Keratinocyte (primary cell): ENCODE results near the gene SERGEF. TPM values are rescaled to one million over a fixed set of nuclear protein-coding genes. Genes with fewer than 3 reads are reported as not detected.

Experiments
- DNase-seq: peaks from one replicate; pipeline ENCODE4 v3.0.0-alpha.2; 2011; ENCODE audit warnings: low read depth, missing footprints, low spot score
- FAIRE-seq: peaks from 2 replicates; lab custom pipeline; 2011; peaks lifted over from hg19 to GRCh38; lab: Jason Lieb, UNC
- H2AFZ ChIP-seq: 2 replicates; pipeline ENCODE4 v1.6.0; 2012; ENCODE audit warnings: low read length, control low read depth, inconsistent platforms; ENCODE audit not compliant: control insufficient read depth
- H3K27ac ChIP-seq: 2 replicates; pipeline ENCODE4 v1.5.1; 2011; ENCODE audit warnings: low read length; ENCODE audit not compliant: control insufficient read depth, insufficient read depth
- H3K27me3 ChIP-seq: 3 replicates; pipeline ENCODE4 v1.6.0; 2011; ENCODE audit warnings: low read length; ENCODE audit not compliant: control insufficient read depth, insufficient read depth; ENCODE audit errors: extremely low read depth
- H3K36me3 ChIP-seq, 2 experiments: 2 replicates in 1 of 2; 3 replicates in 1 of 2; pipeline ENCODE4 v1.5.1; 2011; ENCODE audit warnings: low read length in 2 of 2, mild to moderate bottlenecking in 1 of 2; ENCODE audit not compliant: control insufficient read depth in 2 of 2, insufficient read depth in 2 of 2; ENCODE audit errors: extremely low read depth in 1 of 2
- H3K4me1 ChIP-seq: 3 replicates; pipeline ENCODE4 v1.5.1; 2011; ENCODE audit warnings: low read length; ENCODE audit not compliant: control insufficient read depth, insufficient read depth; ENCODE audit errors: extremely low read depth
- H3K4me2 ChIP-seq: 3 replicates; pipeline ENCODE4 v1.6.0; 2011; ENCODE audit warnings: low read depth, low read length; ENCODE audit not compliant: control insufficient read depth, insufficient read depth; ENCODE audit errors: extremely low read depth
- H3K4me3 ChIP-seq, 3 experiments: fragments of 200-600 bp in 1 of 3; sonication (generic) in 1 of 3; 2 replicates in 2 of 3; 3 replicates in 1 of 3; pipeline ENCODE4 v1.5.1; 2011 to 2016; ENCODE audit warnings: low read length in 3 of 3, mild to moderate bottlenecking in 3 of 3, control low read depth in 2 of 3, inconsistent platforms in 1 of 3, low read depth in 1 of 3, mixed read lengths in 1 of 3, mixed run types in 1 of 3, moderate library complexity in 1 of 3; ENCODE audit not compliant: control insufficient read depth in 2 of 3, insufficient read depth in 2 of 3; ENCODE audit errors: extremely low read depth in 1 of 3
- H3K79me2 ChIP-seq: 2 replicates; pipeline ENCODE4 v1.6.0; 2012; ENCODE audit warnings: low read length; ENCODE audit not compliant: control insufficient read depth, insufficient read depth
- H3K9ac ChIP-seq: 3 replicates; pipeline ENCODE4 v1.6.0; 2011; ENCODE audit warnings: low read length; ENCODE audit not compliant: control insufficient read depth, insufficient read depth; ENCODE audit errors: extremely low read depth
- H3K9me1 ChIP-seq: 3 replicates; pipeline ENCODE4 v1.6.0; 2011; ENCODE audit warnings: low read length; ENCODE audit not compliant: control insufficient read depth, insufficient read depth; ENCODE audit errors: extremely low read depth
- H3K9me3 ChIP-seq: 2 replicates; pipeline ENCODE4 v1.5.1; 2012; ENCODE audit warnings: low read depth, low read length; ENCODE audit not compliant: control insufficient read depth
- H4K20me1 ChIP-seq: 3 replicates; pipeline ENCODE4 v1.6.0; 2011; ENCODE audit warnings: low read length; ENCODE audit not compliant: control insufficient read depth, insufficient read depth; ENCODE audit errors: extremely low read depth
- EZH2 ChIP-seq: IDR thresholded peaks from one replicate; pipeline ENCODE4 v1.6.1; 2012; ENCODE audit warnings: inconsistent platforms, mild to moderate bottlenecking, low read length, moderate library complexity
- dilution Hi-C: fragments of 300-500 bp; cut with MboI; formaldehyde crosslinking; loops from one replicate; pipeline ENCODE4 v1.7.0; 2020; ENCODE audit warnings: low sequenced_read_pairs; ENCODE audit not compliant: extremely low pct_ligation_motif_present
- polyA plus RNA-seq, 5 experiments: library from polyadenylated mRNA; depleted of rRNA in 3 of 5; stranded (reverse) in 3 of 5; stranded (forward) in 1 of 5; unstranded in 1 of 5; fragments of >200 nt; gene quantifications; 1 replicate in 1 of 5; 2 replicates in 3 of 5; 3 replicates in 1 of 5; pipeline versions ENCODE4 v1.2.1 to v1.2.3, GENCODE V29; 2011 to 2012; ENCODE audit warnings: missing spikeins in 2 of 5, low read depth in 1 of 5, low replicate concordance in 1 of 5
- TF ChIP-seq, protein P1 (sequence below), 3 experiments: IDR thresholded peaks in 1 of 3; conservative IDR thresholded peaks in 1 of 3; optimal IDR thresholded peaks in 1 of 3; 2 replicates in 2 of 3; 3 replicates in 1 of 3; pipeline versions ENCODE3 to v1.5.1; 2011; ENCODE audit warnings: low read length in 3 of 3, mild to moderate bottlenecking in 3 of 3, moderate library complexity in 2 of 3, control low read depth in 1 of 3, inconsistent platforms in 1 of 3; ENCODE audit not compliant: insufficient read depth in 2 of 3; ENCODE audit errors: extremely low read depth in 1 of 3

Gene SERGEF
- polyA plus RNA-seq, 1 donor (not counting 4 experiments of a cell fraction or from before 2014, with no cell fraction given), result 15.6 TPM

GRCh38 chr11:17894929-17895658 is 117.8 kb downstream of the SERGEF start:
- no peak overlapping the region for H3K4me3 ChIP-seq
- no peaks in the 10 kb centered on the region for H3K79me2 ChIP-seq
- H3K4me2 ChIP-seq, result no peak overlapping the region
- no peaks in the 10 kb centered on the region for H3K9me3 ChIP-seq
- no peaks in the 10 kb centered on the region for H4K20me1 ChIP-seq
- H3K27ac ChIP-seq, result no peak overlapping the region
- no peak overlapping the region for H2AFZ ChIP-seq
- no peaks in the 10 kb centered on the region for H3K9me1 ChIP-seq
- dilution Hi-C loops, result no loop called here
- no peaks in the 10 kb centered on the region for H3K4me1 ChIP-seq
- no peaks in the 10 kb centered on the region for H3K27me3 ChIP-seq
- H3K9ac ChIP-seq, result no peak overlapping the region
- DNase-seq (no peak), FAIRE-seq (no peak)
- TF ChIP-seq, protein P1, sequence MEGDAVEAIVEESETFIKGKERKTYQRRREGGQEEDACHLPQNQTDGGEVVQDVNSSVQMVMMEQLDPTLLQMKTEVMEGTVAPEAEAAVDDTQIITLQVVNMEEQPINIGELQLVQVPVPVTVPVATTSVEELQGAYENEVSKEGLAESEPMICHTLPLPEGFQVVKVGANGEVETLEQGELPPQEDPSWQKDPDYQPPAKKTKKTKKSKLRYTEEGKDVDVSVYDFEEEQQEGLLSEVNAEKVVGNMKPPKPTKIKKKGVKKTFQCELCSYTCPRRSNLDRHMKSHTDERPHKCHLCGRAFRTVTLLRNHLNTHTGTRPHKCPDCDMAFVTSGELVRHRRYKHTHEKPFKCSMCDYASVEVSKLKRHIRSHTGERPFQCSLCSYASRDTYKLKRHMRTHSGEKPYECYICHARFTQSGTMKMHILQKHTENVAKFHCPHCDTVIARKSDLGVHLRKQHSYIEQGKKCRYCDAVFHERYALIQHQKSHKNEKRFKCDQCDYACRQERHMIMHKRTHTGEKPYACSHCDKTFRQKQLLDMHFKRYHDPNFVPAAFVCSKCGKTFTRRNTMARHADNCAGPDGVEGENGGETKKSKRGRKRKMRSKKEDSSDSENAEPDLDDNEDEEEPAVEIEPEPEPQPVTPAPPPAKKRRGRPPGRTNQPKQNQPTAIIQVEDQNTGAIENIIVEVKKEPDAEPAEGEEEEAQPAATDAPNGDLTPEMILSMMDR (optimal IDR thresholded peaks at IDR 0.05 in 1 of 3, IDR thresholded peaks at IDR 0.05 in 1 of 3, conservative IDR thresholded peaks at IDR 0.05 in 1 of 3; ENCODE audit: extremely low read depth in 1 of 3, insufficient read depth in 2 of 3, low read length in 3 of 3), result no peak
- no peak for TF ChIP-seq EZH2
- no peaks in the 10 kb centered on the region for H3K36me3 ChIP-seq

DNA sequence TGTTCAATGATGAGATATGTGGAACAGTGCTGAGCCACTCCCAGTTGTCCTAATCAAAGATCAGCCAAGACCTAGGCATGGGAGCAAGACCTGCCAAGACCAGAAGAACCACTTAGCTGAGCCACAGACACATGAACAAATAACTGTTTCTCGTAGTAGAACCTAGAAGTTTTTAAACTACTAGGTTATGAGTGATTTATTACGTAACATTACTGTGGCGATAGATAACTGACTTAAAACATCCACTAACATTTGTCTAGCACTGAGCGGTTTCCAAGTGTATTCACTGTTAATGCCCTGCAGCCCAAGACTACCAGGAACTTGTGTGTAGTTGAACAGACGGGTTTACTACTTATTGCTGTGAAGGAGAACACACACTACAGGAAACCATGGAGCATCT is 120.4 kb downstream of the SERGEF start:
- no peak for DNase-seq

More for the DNA sequence above, 120.4 kb downstream of the SERGEF start:
- no peak overlapping the region for H3K4me3 ChIP-seq
- TF ChIP-seq, protein P1 (optimal IDR thresholded peaks at IDR 0.05 in 1 of 3, IDR thresholded peaks at IDR 0.05 in 1 of 3, conservative IDR thresholded peaks at IDR 0.05 in 1 of 3; ENCODE audit: extremely low read depth in 1 of 3, insufficient read depth in 2 of 3, low read length in 3 of 3), result no peak
- no peaks in the 10 kb centered on the region for H3K9me1 ChIP-seq
- dilution Hi-C loops, result no loop called here
- H3K4me2 ChIP-seq, result no peak overlapping the region
- FAIRE-seq, result no peak
- no peaks in the 10 kb centered on the region for H3K4me1 ChIP-seq
- H3K36me3 ChIP-seq, result no peaks in the 10 kb centered on the region
- H4K20me1 ChIP-seq, result no peaks in the 10 kb centered on the region
- no peak overlapping the region for H3K9ac ChIP-seq
- H3K27ac ChIP-seq, result no peak overlapping the region
- H3K79me2 ChIP-seq, result no peaks in the 10 kb centered on the region
- no peaks in the 10 kb centered on the region for H3K27me3 ChIP-seq
- no peaks in the 10 kb centered on the region for H3K9me3 ChIP-seq
- no peak overlapping the region for H2AFZ ChIP-seq
